Stimulated activated CD8-positive, alpha-beta memory T cell treated with anti-CD3 and anti-CD28 coated beads, Interleukin-7, amount 100 ng/mL, for 48 hours (primary cell): Measurements from ENCODE around the gene NGEF.
"Not testable (repeated sequence)": the region's sequence is repeated elsewhere in the genome, so short reads cannot be mapped to it uniquely, and the experiment has no call there.

ENCODE experiments used
- DNase-seq, 2 donors: peaks; one replicate each; pipeline ENCODE4 v3.0.0-alpha.2; 2020; ENCODE audit warnings: low read depth in 1 of 2; ENCODE audit errors: extremely low read depth in 1 of 2

NGEF gene

GRCh38 chr2:232931636-232932035 lies 81.4 kb downstream of the NGEF start:
- DNase-seq: no peak

- DNase-seq: no peak
Observed at GRCh38 chr2:232930059-232930400, 83.0 kb downstream of the NGEF start.

DNA sequence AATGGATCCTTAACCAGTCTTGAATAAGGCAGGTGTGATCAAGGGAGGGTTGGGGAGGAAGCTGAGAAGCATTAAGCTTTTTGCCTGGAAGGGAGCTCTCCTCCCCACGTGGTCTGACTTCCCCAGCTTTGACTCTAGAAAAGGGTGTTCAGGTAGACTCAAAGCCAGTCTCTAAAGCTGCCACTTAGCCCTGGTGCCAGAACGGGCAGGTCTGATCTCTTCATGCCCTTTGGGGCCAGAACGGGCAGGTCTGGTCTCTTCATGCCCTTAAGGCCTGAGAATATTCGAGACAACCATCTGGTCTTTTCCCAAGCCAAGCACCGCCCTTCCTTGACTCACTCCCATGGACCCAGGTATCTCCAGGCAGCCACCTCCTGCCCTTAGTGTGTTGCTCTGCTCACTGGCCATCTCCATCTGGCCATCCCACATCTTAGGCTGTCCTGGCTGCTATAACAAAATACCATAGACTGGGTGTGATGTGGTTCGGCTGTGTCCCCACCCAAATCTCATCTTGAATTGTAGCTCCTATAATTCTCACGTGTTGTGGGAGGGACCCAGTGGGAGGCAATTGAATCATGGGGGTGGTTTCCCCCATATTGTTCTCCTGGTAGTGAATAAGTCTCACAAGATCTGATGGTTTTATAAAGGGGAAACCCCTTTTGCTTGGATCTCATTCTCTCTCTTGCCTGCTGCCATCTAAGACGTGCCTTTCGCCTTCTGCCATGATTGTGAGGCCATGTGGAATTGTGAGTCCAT lies 83.6 kb downstream of the NGEF start:
- DNase-seq: no peak

DNA sequence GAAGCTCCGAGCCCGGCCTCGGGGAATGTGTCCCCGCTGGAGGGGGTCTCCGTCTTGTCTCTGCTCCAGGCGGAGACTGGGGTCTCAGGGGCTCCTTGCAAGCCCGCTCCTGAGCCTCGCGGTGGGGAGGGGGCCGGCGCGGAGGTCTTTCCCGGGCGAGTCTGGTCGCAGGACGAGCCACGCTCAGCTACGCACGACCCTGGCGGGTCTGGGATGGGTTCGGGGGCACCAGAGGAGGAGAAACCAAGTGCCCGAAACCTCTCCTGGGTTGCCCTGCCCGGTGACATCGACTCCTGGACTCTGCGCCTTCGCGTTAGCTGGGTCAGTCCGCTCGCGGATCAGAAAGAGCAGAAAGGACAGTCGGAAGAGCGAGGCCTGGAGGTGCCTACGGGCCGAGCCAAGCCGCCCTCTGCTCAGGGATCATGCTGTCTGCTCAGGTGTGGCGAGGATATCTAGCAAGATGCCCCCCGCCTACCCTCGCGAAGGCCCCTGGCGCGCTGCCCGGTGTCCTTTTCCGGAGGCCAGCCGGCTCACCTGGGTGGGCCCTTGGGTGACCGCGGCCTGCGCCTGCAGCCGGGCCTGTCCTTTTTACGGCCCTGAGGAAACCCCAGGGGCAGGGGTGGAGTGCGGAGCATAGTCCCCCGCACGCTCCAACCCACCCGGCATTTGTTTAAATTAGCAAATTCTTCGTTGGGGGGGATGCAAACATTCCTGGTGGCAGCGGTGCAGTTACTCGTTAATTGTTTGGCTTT lies 84.3 kb downstream of the NGEF start:
- DNase-seq: no peak

GRCh38 chr2:232927793-232928550 lies 85.1 kb downstream of the NGEF start:
- DNase-seq: no peak

GRCh38 chr2:232927032-232927792 lies 85.8 kb downstream of the NGEF start:
- no peak for DNase-seq

DNA sequence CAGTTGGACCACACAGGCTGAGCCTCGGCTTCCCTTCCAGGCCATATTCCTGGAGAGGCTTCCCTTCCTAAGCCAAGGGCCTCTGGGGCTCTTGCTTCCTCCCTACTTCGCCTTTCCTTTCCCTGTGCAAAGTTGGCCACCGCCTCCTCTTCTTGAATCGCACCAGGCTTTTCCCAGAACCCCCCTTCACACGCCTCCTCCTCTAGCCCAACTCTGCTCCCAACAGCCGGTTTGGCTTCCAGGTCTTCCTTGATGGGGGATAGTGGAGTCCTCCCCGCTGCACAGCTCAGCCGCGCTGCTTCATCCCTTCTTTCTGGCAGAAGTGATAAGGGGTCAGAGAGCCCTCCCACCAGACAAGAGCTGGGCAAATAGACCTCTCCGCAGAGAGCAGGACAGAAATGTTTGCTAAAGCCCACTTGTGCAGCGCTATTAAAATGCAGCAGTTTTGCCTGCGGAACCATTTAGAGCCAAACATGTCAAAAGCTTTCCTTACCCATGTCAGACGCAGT lies 86.6 kb downstream of the NGEF start:
- no peak for DNase-seq

- no peak for DNase-seq
Observed at GRCh38 chr2:232925821-232926156, 87.3 kb downstream of the NGEF start.

- no peak for DNase-seq
Observed at GRCh38 chr2:232925153-232925820, 87.8 kb downstream of the NGEF start.

GRCh38 chr2:232924433-232924832 lies 88.6 kb downstream of the NGEF start:
- DNase-seq: no peak

GRCh38 chr2:232920760-232921159 lies 92.3 kb downstream of the NGEF start:
- no peak for DNase-seq

DNA sequence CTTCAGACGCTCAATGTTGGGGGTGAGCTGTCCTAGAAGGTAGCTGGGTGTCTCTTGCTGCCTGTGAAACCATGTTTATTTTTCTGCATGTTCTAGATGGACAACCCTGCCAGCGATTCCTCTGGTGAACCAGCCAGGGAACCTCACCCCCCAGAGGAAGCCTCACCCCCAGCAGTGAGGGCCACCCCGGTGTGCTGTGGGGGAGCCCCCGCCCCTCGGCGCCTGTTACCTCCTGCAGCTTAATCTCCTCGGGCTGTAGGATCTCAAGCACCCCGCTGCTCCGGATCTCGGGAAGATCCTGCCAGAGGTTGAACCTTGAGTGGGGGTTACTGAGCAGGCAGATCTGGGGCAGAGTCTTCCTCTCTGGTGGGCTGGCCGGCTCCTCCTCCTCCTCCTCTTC lies 93.0 kb downstream of the NGEF start:
- no peak for DNase-seq

GRCh38 chr2:232919141-232919540 lies 93.9 kb downstream of the NGEF start:
- no peak for DNase-seq

DNA sequence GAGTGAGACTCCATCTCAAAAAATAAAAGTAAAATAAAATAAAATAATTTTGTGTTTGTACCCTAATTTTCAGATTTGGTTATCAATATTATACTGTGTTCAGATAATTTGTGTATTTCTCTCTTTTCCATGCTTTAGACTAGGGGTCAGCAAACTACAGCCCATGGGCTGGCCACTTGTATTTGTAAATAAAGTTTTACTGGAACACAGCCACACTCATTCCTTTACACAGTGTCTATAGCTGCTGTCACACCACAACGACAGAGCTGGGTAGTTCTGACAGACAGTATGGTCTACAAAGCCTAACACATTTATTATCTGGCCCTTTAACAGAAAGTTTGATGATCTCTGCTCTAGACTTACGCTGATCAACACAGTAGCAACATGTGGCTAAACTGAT lies 99.2 kb downstream of the NGEF start:
- no peak for DNase-seq

DNA sequence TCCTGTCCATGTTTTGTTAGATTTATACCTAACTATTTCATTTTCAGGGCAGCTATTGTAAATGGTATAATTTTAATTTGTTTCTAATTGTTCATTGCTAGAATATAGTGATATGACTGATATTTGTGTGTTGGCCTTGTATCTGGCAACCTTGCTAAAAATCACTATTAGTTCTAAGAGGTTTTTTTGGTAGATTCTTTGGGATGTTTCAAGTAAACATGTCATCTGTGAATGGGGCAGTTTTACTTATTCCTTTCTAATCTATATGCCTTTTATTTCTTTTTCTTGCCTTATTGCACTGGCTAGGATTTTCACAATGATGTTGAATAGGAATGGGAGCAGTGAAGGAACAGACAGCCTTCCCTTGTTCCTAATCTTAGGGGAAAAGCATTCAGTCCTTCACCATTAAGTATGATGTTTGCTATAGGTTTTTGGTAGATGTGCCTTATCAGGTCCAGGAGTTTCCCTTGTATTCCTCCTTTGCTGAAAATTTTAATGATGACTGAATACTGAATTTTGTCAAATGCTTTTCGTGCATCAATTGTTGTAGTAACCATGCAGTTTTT lies 101.3 kb downstream of the NGEF start:
- DNase-seq: no peak

- no peak for DNase-seq
Observed at GRCh38 chr2:232910376-232910775, 102.7 kb downstream of the NGEF start.

GRCh38 chr2:232908695-232909094 lies 104.4 kb downstream of the NGEF start:
- no peak for DNase-seq

- DNase-seq: not testable (repeated sequence)
Observed at GRCh38 chr2:232907718-232908085, 105.4 kb downstream of the NGEF start.

GRCh38 chr2:232906867-232907717 lies 106.0 kb downstream of the NGEF start:
- DNase-seq: not testable (repeated sequence)
